GM12892 (cell line): ENCODE data around the gene FLT1.

Experiments used
- POLR2A ChIP-seq: IDR thresholded peaks from 2 replicates; pipeline ENCODE4 v1.6.1; 2011; ENCODE audit warnings: low read depth, low read length, control low read depth
- POLR2AphosphoS5 ChIP-seq: IDR thresholded peaks from 2 replicates; pipeline ENCODE4 v1.6.1; 2011; ENCODE audit warnings: low read depth, low read length, control low read depth
- TAF1 ChIP-seq: IDR thresholded peaks from 2 replicates; pipeline ENCODE4 v1.6.1; 2011; ENCODE audit warnings: low read depth, mild to moderate bottlenecking, control low read depth, low read length, borderline replicate concordance

- TF ChIP-seq POLR2A (no peak), POLR2AphosphoS5 (no peak), TAF1 (no peak)
Observed at GRCh38 chr13:28415994-28416421, 78.9 kb downstream of the FLT1 start.
